ENCODE measurements around the gene RHOF. TPM values are rescaled to one million over a fixed set of nuclear protein-coding genes. Genes with fewer than 3 reads are reported as not detected.
A peak's percentile ranks its signal among the peaks of the same experiment; 100 is the strongest.

The RHOF gene
- total and polyA plus RNA-seq, 2 of the 13 experiments (the other 11 are each of a cell fraction or from before 2014, with no cell fraction given): 14.6 to 32.2 TPM

DNA sequence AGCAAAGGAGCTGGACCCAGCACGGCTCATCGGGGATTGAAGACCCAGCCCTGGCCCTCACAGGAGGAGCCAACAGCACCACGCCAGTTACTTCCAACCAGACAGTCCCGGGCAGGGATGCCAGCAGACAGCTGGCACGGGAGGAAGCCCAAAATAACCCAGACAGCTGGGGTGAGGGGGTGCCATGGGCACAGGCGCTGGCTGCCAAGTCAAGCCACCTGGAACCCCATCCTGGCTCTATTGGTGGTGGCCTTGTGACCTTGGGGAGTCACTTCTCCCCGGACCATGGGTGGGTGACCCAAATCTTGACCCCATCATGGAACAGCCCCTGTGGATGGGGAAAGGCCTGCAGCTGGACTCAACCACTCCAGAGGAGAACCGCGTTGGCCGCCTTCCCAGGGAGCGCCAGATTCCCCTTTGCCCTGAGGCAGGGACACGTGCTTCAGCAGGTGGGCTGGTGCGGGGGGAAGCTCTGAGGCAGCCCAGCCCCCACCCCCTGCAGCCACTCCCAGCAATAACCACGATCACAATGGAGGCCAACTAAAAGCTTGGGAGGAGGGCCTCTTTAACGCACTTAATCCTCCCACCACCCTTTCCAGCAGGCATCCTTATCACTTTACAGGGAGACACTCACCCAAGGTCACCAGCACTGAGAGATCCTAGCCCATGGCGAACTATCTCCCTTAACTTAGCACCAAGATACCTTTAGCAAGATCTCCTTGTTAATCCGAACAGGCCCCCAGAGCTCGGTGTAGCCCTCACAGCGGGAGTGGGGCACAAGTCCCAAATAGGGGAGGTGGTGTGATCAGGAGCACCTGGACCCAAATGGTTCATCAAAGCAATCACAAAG is 4.7 kb upstream of the RHOF start (continued):
- TF ChIP-seq, protein P1, sequence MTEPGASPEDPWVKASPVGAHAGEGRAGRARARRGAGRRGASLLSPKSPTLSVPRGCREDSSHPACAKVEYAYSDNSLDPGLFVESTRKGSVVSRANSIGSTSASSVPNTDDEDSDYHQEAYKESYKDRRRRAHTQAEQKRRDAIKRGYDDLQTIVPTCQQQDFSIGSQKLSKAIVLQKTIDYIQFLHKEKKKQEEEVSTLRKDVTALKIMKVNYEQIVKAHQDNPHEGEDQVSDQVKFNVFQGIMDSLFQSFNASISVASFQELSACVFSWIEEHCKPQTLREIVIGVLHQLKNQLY (CRISPR knock-in tag; IDR thresholded peaks at IDR 0.05): peak; percentile 34; the same call in 1 of the 2 replicates
- TF ChIP-seq ZNF598 (CRISPR knock-in tag; IDR thresholded peaks at IDR 0.05; ENCODE audit: borderline replicate concordance) (no peak), KLF16 (CRISPR knock-in tag; IDR thresholded peaks at IDR 0.05) (no peak), ZNF30 (CRISPR knock-in tag; IDR thresholded peaks at IDR 0.05) (no peak), ZFY (CRISPR knock-in tag; IDR thresholded peaks at IDR 0.05) (peak; percentile 55; the same call in 1 of the 2 replicates), KAT8 (CRISPR knock-in tag; IDR thresholded peaks at IDR 0.05) (0 out of 2 replicates have a peak, but pooled peaks have one; percentile 23), GATAD1 (CRISPR knock-in tag; IDR thresholded peaks at IDR 0.05) (peak; percentile 18; the same call in 1 of the 2 replicates), ZNF225 (CRISPR knock-in tag; IDR thresholded peaks at IDR 0.05) (0 out of 2 replicates have a peak, but pooled peaks have one; percentile 31), HNRNPL (IDR thresholded peaks at IDR 0.05; ENCODE audit: low read depth, low read length) (peak; percentile 89), ZMYM4 (CRISPR knock-in tag; IDR thresholded peaks at IDR 0.05) (peak; percentile 49; the same call in 1 of the 2 replicates), RXRB (CRISPR knock-in tag; IDR thresholded peaks at IDR 0.05; ENCODE audit: borderline replicate concordance) (peak; percentile 74)
- TF ChIP-seq, protein P2, sequence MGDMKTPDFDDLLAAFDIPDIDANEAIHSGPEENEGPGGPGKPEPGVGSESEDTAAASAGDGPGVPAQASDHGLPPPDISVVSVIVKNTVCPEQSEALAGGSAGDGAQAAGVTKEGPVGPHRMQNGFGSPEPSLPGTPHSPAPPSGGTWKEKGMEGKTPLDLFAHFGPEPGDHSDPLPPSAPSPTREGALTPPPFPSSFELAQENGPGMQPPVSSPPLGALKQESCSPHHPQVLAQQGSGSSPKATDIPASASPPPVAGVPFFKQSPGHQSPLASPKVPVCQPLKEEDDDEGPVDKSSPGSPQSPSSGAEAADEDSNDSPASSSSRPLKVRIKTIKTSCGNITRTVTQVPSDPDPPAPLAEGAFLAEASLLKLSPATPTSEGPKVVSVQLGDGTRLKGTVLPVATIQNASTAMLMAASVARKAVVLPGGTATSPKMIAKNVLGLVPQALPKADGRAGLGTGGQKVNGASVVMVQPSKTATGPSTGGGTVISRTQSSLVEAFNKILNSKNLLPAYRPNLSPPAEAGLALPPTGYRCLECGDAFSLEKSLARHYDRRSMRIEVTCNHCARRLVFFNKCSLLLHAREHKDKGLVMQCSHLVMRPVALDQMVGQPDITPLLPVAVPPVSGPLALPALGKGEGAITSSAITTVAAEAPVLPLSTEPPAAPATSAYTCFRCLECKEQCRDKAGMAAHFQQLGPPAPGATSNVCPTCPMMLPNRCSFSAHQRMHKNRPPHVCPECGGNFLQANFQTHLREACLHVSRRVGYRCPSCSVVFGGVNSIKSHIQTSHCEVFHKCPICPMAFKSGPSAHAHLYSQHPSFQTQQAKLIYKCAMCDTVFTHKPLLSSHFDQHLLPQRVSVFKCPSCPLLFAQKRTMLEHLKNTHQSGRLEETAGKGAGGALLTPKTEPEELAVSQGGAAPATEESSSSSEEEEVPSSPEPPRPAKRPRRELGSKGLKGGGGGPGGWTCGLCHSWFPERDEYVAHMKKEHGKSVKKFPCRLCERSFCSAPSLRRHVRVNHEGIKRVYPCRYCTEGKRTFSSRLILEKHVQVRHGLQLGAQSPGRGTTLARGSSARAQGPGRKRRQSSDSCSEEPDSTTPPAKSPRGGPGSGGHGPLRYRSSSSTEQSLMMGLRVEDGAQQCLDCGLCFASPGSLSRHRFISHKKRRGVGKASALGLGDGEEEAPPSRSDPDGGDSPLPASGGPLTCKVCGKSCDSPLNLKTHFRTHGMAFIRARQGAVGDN (CRISPR knock-in tag; IDR thresholded peaks at IDR 0.05): peak; percentile 97
- TF ChIP-seq, protein P3, sequence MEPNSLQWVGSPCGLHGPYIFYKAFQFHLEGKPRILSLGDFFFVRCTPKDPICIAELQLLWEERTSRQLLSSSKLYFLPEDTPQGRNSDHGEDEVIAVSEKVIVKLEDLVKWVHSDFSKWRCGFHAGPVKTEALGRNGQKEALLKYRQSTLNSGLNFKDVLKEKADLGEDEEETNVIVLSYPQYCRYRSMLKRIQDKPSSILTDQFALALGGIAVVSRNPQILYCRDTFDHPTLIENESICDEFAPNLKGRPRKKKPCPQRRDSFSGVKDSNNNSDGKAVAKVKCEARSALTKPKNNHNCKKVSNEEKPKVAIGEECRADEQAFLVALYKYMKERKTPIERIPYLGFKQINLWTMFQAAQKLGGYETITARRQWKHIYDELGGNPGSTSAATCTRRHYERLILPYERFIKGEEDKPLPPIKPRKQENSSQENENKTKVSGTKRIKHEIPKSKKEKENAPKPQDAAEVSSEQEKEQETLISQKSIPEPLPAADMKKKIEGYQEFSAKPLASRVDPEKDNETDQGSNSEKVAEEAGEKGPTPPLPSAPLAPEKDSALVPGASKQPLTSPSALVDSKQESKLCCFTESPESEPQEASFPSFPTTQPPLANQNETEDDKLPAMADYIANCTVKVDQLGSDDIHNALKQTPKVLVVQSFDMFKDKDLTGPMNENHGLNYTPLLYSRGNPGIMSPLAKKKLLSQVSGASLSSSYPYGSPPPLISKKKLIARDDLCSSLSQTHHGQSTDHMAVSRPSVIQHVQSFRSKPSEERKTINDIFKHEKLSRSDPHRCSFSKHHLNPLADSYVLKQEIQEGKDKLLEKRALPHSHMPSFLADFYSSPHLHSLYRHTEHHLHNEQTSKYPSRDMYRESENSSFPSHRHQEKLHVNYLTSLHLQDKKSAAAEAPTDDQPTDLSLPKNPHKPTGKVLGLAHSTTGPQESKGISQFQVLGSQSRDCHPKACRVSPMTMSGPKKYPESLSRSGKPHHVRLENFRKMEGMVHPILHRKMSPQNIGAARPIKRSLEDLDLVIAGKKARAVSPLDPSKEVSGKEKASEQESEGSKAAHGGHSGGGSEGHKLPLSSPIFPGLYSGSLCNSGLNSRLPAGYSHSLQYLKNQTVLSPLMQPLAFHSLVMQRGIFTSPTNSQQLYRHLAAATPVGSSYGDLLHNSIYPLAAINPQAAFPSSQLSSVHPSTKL (CRISPR knock-in tag; IDR thresholded peaks at IDR 0.05): peak; percentile 69
- TF ChIP-seq, protein P4, sequence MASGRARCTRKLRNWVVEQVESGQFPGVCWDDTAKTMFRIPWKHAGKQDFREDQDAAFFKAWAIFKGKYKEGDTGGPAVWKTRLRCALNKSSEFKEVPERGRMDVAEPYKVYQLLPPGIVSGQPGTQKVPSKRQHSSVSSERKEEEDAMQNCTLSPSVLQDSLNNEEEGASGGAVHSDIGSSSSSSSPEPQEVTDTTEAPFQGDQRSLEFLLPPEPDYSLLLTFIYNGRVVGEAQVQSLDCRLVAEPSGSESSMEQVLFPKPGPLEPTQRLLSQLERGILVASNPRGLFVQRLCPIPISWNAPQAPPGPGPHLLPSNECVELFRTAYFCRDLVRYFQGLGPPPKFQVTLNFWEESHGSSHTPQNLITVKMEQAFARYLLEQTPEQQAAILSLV (CRISPR knock-in tag; IDR thresholded peaks at IDR 0.05; ENCODE audit: borderline replicate concordance): 0 out of 2 replicates have a peak, but pooled peaks have one; percentile 42
- TF ChIP-seq, protein P5, sequence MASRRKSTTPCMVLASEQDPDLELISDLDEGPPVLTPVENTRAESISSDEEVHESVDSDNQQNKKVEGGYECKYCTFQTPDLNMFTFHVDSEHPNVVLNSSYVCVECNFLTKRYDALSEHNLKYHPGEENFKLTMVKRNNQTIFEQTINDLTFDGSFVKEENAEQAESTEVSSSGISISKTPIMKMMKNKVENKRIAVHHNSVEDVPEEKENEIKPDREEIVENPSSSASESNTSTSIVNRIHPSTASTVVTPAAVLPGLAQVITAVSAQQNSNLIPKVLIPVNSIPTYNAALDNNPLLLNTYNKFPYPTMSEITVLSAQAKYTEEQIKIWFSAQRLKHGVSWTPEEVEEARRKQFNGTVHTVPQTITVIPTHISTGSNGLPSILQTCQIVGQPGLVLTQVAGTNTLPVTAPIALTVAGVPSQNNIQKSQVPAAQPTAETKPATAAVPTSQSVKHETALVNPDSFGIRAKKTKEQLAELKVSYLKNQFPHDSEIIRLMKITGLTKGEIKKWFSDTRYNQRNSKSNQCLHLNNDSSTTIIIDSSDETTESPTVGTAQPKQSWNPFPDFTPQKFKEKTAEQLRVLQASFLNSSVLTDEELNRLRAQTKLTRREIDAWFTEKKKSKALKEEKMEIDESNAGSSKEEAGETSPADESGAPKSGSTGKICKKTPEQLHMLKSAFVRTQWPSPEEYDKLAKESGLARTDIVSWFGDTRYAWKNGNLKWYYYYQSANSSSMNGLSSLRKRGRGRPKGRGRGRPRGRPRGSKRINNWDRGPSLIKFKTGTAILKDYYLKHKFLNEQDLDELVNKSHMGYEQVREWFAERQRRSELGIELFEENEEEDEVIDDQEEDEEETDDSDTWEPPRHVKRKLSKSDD (CRISPR knock-in tag; IDR thresholded peaks at IDR 0.05; ENCODE audit: low read depth): no peak

Data from HepG2 (cell line).